GM21526 (cell line): ENCODE data around the gene NT5C.
"Not testable (repeated sequence)": the region's sequence is repeated elsewhere in the genome, so short reads cannot be mapped to it uniquely, and the experiment has no call there.

ENCODE experiments used
- ATAC-seq: cut with Tn5 transposase; IDR thresholded peaks from one replicate; pipeline ENCODE4 v1.9.1; 2021; ENCODE audit warnings: moderate library complexity; ENCODE audit not compliant: unreplicated experiment, low FRiP score

NT5C gene

DNA sequence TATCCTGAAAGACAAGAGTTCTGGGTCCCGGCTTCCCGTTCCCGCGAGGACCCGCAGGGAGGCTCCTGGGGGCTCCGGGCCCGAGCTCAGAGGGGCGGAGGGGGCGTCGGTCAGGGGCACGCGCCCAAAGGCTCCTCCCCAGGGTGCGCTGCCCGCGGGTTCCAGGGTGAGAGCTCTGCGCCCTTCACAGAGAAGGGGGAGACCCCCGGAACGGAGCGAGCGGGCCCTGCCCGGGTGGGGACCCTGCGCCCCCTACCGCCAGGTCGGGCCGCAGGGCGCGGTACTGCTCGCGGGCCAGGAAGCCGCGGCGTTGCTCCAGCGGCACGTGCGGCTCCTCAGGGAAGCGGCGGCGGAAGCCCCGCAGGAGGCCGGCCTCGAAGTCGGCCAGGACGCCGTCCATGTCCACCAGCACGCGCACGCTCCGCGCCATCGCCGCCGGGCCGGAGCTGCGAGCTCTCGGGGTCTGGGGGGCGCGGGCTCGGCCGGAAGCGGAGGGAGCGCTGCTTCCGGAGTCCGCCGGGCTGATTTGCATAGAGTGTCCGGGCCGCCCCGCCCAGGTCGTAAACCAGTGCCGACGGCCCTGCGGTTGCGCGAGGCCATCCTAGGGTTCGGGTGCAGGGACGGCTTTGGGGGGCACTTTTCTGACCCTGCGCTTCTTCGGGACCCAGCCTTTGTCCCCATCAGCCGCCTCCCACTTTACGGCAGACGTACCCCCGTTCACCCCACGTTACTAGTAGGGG lies at the start of gene NT5C:
NT5C (minus strand) TSS at position 465 of the 740 bp plus-strand sequence; CDS start at position 430, 35 bp downstream.
- ATAC-seq = peak; percentile 58

DNA sequence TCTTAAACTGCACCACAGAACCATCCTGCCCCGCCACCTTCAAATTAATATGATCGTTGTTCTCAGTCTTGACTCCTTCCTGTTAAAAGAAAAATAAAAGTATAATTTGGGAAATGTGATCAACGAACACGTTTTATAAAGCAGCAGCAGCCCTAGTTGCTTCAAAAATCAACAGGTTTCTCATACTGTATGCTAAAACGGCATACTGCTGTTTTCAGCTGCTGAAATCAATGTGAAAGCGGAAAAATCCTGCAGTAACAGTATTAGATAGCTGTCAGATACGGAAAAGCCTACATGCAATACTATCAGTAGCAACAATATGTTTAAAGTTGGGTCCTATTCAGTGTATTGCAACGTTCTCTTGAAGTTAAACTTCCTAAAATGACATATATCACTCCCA lies 49.6 kb upstream of the NT5C start:
- no peak for ATAC-seq

DNA sequence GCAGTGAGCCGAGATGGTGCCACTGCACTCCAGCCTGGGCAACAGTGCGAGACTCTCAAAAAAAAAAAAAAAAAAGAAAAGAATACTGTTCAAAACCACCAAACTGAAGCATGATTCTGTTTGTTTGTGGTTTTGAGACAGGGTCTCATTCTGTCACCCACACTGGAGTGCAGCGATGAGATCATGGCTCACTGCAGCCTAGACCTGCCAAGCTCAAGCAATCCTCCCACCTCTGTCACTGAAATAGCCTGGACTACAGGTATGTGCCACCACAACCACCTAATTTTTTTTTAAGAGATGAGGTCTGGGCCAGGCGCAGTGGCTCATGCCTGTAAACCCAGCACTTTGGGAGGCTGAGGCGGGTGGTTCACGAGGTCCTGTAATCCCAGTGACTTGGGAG lies 46.9 kb upstream of the NT5C start:
- ATAC-seq = no peak

DNA sequence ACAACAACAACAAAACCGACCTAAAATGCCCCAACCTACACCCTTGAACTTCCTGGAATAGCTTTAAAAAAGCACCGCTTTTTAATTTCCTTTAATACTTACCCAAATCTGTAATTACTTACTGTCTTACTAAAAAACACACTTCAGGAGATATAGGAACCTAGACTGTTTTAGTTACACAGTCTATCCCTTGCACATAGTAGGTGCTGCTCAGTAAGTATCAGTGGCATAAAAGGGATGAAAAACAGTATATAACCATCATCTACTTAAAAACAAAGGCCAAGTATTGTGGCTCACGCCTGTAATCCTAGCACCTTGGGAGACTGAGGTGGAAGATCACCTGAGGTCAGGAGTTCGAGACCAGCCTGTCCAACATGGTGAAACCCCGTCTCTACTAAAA lies 45.1 kb upstream of the NT5C start:
- ATAC-seq = no peak

DNA sequence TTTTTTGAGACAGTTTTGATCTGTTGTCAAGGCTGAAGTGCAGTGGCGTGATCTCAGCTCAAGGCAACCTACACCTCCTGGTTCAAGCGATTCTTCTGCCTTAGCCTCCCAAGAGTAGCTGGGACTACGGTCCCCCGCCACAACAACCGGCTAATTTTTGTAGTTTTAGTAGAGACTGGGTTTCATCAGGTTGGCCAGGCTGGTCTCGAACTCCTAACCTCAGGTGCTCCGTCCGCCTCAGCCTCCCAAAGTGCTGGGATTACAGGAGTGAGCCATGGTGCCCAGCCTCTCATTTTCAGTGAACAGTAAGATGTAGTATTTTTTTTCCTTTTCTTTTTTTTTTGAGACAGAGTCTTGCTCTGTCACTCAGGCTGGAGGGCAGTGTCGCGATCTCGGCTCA lies 43.5 kb upstream of the NT5C start:
- ATAC-seq = no peak

DNA sequence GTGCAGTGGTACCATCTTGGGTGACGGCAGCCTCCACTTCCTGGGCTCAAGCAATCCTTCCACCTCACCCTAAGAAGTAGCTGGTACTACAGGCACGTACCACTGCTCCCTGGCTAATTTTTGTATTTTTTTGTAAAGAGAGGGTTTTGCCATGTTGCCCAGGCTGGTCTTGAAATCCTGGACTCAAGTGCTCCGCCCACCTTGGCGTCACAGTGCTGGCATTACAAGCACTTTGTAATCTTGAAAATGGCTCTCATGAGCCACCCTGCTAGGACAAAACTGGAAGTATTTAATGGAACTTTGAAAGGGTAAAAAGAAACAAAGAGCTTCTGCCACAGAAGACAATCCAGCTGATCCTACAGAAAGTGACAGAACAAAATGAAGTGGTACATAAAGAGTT lies 42.0 kb upstream of the NT5C start:
- ATAC-seq = no peak

DNA sequence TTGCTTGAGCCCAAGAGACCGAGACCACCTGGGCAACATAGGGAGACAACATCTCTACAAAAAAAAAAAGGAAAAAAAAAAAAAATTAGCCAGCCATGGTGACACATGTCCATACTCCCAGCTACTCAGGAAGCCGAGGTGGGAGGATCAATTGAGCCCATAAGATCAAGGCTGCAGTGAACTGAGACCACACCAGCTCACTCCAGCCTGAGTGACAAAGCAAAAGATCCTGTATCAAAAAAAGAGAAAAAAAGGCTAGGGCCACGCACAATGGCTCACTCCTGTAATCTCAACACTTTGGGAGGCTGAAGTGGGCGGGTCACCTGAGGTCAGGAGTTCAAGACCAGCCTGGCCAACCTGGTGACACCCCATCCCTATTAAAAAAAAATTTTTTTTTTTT lies 37.5 kb upstream of the NT5C start:
- no peak for ATAC-seq

DNA sequence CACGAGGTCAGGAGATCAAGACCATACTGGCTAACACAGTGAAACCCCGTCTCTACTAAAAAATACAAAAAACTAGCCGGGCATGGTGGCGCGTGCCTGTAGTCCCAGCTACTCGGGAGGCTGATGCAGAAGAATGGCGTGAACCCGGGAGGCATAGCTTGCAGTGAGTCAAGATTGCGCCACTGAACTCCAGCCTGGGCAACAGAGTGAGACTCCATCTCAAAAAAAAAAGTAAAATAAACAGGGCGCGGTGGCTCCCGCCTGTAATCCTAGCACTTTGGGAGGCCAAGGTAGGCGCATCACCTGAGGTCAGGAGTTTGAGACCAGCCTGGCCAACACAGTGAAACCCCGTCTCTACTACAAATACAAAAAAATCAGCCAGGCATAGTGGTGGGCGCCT lies 33.1 kb upstream of the NT5C start:
- ATAC-seq = not testable (repeated sequence)

DNA sequence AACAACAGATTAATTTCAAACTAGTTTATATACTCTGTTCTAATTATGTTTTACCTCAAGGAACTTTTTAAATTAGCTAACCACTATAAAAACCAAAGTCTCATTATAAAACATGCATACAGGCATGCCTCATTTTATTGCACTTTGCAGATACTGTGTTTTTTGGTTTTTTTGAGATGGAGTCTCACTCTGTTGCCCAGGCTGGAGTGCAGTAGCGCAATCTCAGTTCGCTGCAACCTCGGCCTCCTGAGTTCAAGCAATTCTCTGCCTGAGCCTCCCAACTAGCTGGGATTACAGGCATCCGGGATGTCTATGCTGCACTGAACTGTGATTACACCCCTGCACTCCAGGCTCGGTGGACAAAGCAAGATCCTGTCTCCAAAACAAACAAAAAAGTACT lies 31.5 kb upstream of the NT5C start:
- ATAC-seq = no peak

DNA sequence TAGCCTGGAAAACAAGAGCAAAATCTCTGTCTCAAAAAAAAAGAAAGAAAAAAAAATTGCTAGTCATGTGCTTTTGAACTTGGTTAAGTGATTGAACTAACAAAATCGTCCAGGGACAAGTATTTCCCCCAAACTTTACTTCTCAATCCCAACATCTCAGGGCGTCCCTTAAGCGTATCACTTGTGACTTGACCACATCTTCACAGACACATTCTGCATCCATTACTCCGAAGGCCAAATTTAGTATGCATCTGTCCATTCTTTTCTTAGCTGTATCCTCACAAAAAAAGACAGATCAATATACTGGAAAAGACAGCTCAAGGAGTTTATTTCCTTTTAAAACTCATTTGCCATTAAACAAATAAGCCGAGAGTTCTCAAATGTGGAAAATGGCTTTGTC lies 28.7 kb upstream of the NT5C start:
- ATAC-seq = no peak

DNA sequence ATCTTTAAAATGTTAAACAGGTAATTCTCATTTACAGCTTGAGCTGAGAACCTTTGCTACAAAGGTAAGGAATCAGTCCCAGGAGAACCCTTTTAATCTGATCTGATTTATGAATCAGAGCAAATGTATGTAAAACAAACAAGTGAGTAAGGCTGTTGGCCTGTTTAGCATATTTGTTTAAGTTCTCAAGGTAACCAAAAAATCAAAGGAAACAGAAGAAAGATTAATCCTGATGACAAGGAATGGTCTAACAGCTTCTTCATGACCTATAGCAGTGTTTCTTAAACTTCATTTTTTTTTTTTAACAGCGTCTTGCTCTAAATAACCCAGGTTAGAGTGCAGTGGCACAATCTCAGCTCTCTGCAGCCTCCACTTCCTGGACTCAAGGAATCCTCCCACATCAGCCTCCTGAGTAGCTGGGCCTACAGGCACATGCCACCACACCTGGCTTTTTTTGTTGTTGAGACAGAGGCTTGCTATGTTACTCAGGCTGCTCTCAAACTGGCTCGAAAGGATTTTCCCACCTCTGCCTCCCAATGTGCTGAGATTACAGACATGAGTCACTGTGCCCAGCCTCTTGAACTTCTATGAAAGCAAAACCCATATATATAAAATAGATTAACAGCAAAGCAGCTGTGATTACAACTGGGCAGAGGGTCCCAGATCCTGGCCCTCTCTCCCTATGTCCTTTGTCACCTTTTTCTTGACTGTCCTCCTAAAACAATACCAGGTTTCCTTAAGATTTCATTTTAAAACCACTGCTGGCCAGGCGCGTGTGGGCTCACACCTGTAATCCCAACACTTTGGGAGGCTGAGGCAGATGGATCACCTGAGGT lies 27.9 kb upstream of the NT5C start:
- ATAC-seq = no peak

DNA sequence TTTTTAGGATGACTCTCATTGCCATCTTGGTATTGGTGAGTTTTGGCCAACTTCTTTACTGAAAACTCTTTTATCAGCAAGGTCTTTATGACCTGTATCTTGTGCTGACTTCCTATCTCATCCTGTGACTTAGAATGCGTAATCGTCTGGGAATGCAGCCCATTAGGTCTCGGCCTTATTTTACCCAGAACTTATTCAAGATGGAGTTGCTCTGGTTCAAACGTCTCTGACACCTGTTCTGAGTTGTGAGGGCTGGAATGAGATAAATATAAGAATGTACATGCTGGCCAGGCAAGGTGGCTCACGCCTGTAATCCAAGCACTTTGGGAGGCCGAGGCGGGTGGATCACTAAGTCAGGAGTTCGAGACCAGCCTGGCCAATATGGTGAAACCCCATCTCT lies 26.9 kb upstream of the NT5C start:
- ATAC-seq = not testable (repeated sequence)

DNA sequence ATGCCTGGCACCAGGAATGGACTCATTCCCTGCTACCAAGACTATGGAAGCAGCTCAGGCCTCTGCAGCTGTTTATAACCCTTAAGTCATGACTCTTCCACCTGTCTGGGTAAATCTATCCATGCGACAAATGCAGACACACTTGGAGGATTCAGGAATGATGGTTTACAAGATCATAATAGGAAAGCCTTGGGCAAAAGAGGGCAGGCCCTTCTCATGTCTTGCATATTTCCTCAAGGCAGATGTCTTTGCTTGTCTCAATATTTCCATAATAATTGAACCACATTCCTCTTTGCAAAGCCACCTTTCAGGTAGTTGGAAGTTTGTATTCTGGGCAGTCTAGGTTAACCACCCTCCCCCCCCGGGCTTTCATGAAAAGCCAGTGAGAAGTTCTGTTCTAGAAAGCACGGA lies 23.7 kb upstream of the NT5C start:
- ATAC-seq = no peak

DNA sequence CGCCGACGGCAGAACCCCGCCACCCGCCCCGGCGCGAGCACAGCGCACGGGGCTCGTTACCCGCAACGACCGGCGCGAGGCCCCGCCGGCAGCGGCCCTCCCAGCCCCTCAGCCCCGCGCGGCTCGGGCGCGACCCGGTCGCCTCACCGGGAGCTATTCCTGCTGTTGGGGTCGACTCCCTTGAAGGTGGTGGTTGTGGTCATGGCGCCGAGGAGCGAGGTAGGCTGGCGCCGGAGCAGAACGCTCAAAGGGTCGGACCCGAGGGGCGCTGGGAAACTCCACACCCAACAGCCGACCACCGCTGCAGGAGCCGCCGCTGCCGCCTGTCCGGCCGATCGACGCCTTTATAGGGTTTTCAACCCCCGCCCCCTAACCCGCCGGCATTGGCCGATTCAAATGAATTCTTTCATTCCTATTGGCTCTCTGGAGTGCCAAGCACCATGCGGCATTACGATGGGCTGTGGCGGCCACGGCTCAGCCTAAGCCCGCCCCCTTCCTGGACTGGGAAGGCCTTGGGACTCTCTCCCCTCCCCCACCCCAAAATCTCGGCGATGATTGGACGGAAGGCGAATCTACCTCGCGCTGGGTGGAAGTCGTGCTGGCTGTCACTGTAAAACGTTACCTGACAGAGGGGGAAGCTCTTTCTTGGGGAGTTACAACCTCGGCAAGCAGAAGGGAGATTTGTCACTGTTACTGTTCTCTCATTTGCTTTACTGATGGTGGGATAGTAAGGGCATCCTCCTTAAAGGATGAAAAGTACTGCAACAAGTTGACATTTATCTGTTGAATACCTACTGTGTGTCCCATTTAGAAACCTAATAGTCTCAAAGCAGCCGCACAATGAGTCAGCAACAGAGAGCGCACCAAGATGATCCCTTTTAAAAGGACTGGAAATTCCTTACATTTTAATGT lies 22.9 kb upstream of the NT5C start, which contains the start of gene JPT1:
JPT1 (minus strand) TSS at position 318 of the 912 bp plus-strand sequence; CDS start at position 203, 115 bp downstream.
- ATAC-seq = peak; percentile 80

DNA sequence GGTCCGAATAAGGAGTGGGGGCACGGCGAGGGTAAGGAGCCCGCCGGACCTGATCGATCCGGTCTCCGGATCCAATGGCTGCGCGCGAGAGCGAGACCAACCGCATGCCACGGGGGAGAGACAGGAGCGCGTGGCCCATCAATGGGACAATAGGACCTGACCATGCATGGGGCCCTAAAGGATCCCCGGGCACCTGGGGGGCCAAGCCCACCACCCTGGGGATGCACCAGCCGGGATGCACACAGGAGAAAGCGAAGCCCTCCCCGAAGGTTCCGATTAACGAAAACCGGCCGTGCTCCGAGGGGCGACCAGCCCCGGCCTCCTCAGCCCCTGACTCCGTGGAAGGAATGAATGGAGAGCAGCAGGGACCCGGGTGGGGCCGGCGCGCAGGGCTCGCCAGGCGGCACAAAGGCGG lies 22.2 kb upstream of the NT5C start:
- peak; percentile 6 for ATAC-seq

DNA sequence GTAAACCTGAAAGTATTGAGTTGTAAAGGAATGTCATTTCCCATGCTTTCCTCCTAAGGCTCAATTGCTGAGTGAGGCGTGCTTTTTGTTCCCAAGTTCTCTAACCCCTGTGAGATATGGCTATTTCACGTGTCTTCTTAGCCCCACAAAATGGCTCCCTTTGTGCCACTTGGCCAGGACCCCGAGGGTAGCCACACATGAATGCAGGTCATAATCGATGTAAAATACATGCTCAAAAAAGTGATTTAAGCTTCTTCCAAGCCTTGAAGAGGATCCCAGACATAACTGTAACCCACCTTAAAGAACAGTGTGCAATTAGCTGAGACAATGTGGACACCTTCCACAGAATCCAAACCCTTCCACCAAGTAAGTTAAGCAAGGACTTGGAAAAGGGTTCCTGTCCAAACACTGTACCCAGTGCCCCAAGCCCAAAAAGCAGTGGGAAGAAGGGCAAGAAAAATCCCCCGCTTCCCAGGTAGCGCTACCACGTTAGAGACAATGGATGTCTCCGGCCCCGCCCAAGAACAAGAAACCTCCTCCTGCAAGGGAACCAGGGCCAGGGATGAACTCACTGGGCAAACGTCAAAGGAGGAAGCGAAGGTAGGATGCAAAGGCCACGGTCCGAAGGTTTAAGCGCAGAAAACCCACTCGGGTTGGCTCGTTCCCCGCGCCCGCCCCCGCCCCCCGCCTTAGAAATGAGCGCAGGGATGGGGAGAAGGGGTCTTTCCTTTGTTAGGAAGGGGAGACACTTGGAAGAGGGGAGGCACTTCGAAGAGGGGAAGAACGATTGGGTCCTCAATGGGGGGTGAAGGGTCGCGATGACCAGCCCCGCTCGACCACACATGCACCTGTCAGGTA lies 21.6 kb upstream of the NT5C start:
- ATAC-seq = no peak

DNA sequence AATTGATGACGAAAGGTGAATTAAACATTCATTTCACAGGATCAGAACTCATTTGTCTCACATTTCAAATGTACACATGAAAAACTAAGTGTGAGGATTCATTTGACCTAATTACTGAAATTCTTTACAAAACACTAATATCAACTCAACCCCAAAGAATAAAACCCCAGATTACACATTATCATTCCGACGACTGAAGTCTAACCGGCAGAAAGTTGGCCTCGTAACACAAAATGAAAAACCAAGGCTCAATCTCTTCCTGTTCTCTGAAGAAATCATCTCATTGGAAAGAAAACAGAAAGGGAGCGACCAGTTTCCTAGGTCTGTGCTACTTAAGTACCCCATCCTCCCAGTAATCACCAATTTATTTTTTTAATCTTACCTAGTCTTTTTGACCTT lies 21.0 kb upstream of the NT5C start:
- no peak for ATAC-seq

DNA sequence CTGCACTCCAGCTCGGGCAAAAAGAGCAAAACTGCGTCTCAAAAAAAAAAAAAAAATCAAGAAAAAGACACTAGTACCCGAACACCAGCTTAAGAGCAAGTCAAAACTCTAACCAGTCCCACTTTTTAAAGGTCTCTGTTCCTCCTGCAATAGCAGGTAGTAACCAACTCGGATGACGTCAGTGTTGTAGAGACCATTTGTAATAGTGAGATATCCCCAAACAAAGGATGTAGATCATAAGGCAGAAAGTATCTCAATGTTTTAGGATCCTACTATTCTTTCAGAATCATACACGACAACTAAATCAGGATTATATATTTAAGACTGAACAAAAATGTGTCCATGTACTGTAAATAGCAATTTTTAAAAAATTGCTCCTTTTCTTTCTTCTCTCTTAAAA lies 20.4 kb upstream of the NT5C start:
- no peak for ATAC-seq

DNA sequence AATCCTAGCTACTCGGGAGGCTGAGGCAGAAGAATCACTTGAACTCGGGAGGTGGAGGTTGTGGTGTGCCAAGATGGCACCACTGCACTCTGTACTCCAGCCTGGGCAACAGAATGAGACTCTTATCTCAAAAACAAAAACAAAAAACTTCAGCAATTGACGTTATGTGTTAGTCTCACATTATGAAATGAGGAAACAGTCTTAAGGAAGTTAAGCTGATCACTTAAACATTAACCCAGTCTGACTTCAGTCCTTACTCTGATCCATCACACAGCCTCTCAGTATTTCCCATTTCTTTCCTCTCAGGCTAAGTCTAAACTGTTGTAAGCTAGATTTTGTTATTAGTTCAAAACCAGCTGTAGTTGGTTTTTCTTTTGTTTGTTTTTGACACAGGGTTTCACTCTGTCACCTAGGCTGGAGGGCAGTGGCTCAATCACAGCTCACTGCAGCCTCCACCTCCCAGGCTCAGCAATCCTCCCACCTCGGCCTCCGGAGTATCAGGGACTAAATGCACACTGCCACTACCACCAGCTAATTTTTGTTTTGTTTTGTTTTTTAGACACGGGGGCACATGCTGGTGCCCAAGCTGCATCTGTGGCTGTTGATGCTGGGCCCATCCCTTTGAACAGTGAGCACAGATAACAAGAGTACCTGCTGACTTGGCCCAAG lies 16.5 kb upstream of the NT5C start:
- no peak for ATAC-seq
